Measurements from ENCODE around the gene MT1E. TPM values are rescaled to one million over a fixed set of nuclear protein-coding genes. Genes with fewer than 3 reads are reported as not detected.
"Not testable (repeated sequence)": the region's sequence is repeated elsewhere in the genome, so short reads cannot be mapped to it uniquely, and the experiment has no call there.

MT1E gene
- polyA plus RNA-seq, 6 donors from 2014 or later, result not detected

- not testable (repeated sequence) for H3K4me3 Mint-ChIP-seq; H3K9me3 Mint-ChIP-seq; H3K27ac Mint-ChIP-seq; DNase-seq; ATAC-seq (ENCODE audit: low read depth in 2 of 2); H3K36me3 Mint-ChIP-seq
- peaks cover 66 to 99% (median 94%) of the 10 kb centered on the region in 3 donors for H3K27me3 Mint-ChIP-seq
- H3K4me1 Mint-ChIP-seq, result peaks cover 16 to 26% (median 21%) of the 10 kb centered on the region in 3 donors
These were observed 40.0 kb downstream of the MT1E start for GRCh38 chr16:56665286-56666261.

- Mint-ChIP-seq H3K4me3 (no peak within 1 kb of the TSS), H3K9me3 (no peaks in the 10 kb centered on the region), H3K4me1 (peaks cover 12 to 18% (median 13%) of the 10 kb centered on the region in 3 donors), H3K36me3 (peaks cover 0 to 8% of the 10 kb centered on the region in 2 donors), H3K27ac (no peak within 1 kb of the TSS), H3K27me3 (peaks cover 80 to 99% (median 94%) of the 10 kb centered on the region in 3 donors)
- DNase-seq, result no peak
- ATAC-seq (ENCODE audit: low read depth in 2 of 2), result no peak
These were observed 42.3 kb downstream of the MT1E start, which contains the start of gene MT1G for GRCh38 chr16:56667581-56668571. MT1G (minus strand) TSS chr16:56668065; CDS start chr16:56667993, 72 bp downstream.

GRCh38 chr16:56669005-56669839 lies 43.6 kb downstream of the MT1E start, which contains the start of gene MT1H:
MT1H (plus strand) TSS chr16:56669814; CDS start chr16:56669885, 71 bp downstream.
- Mint-ChIP-seq H3K27me3 (peaks cover 81 to 99% (median 97%) of the 10 kb centered on the region in 3 donors), H3K4me1 (peaks cover 7 to 13% (median 11%) of the 10 kb centered on the region in 3 donors), H3K9me3 (no peaks in the 10 kb centered on the region), H3K36me3 (no peaks in the 10 kb centered on the region), H3K4me3 (peak within 1 kb of the TSS in 1 of 8 donors; percentile 68), H3K27ac (peak within 1 kb of the TSS in 1 of 6 donors; percentile 33)
- no peak for DNase-seq
- ATAC-seq (ENCODE audit: low read depth in 2 of 2), result no peak

GRCh38 chr16:56669840-56670619 lies 44.4 kb downstream of the MT1E start:
- H3K27me3 Mint-ChIP-seq, result peaks cover 79 to 99% (median 97%) of the 10 kb centered on the region in 3 donors
- DNase-seq, result no peak
- no peak for ATAC-seq (ENCODE audit: low read depth in 2 of 2)
- peaks cover 7 to 13% (median 11%) of the 10 kb centered on the region in 3 donors for H3K4me1 Mint-ChIP-seq
- peak overlapping the region in 1 of 8 donors; percentile 68 for H3K4me3 Mint-ChIP-seq
- peak overlapping the region in 1 of 6 donors; percentile 33 for H3K27ac Mint-ChIP-seq
- H3K9me3 Mint-ChIP-seq, result no peaks in the 10 kb centered on the region
- no peaks in the 10 kb centered on the region for H3K36me3 Mint-ChIP-seq

- Mint-ChIP-seq H3K4me3 (no peak overlapping the region), H3K4me1 (peaks cover 11 to 17% (median 15%) of the 10 kb centered on the region in 3 donors), H3K36me3 (peaks cover 0 to 5% of the 10 kb centered on the region in 2 donors), H3K9me3 (peaks cover 0 to 4% (median 0%) of the 10 kb centered on the region in 7 donors), H3K27ac (no peak overlapping the region), H3K27me3 (peaks cover 79 to 99% (median 97%) of the 10 kb centered on the region in 3 donors)
- ATAC-seq (ENCODE audit: low read depth in 2 of 2), result no peak
- DNase-seq, result no peak
These were observed 45.0 kb downstream of the MT1E start for GRCh38 chr16:56670620-56670934.

- ATAC-seq (ENCODE audit: low read depth in 2 of 2); H3K9me3 Mint-ChIP-seq; H3K36me3 Mint-ChIP-seq; H3K4me3 Mint-ChIP-seq; H3K27ac Mint-ChIP-seq; DNase-seq: not testable (repeated sequence)
- Mint-ChIP-seq H3K4me1 (peaks cover 11 to 27% (median 22%) of the 10 kb centered on the region in 3 donors), H3K27me3 (peaks cover 72 to 98% (median 97%) of the 10 kb centered on the region in 3 donors)
These were observed 46.1 kb downstream of the MT1E start for GRCh38 chr16:56671691-56672090.

- not testable (repeated sequence) for H3K4me3 Mint-ChIP-seq; H3K9me3 Mint-ChIP-seq; DNase-seq; H3K27ac Mint-ChIP-seq; H3K36me3 Mint-ChIP-seq; ATAC-seq (ENCODE audit: low read depth in 2 of 2)
- Mint-ChIP-seq H3K27me3 (peaks cover 71 to 98% (median 97%) of the 10 kb centered on the region in 3 donors), H3K4me1 (peaks cover 11 to 28% (median 22%) of the 10 kb centered on the region in 3 donors)
These were observed 46.6 kb downstream of the MT1E start for GRCh38 chr16:56672171-56672570.

- ATAC-seq (ENCODE audit: low read depth in 2 of 2) (no peak), DNase-seq (no peak)
- Mint-ChIP-seq H3K9me3 (peaks cover 0 to 4% (median 0%) of the 10 kb centered on the region in 7 donors), H3K4me3 (no peak overlapping the region), H3K27ac (no peak overlapping the region), H3K36me3 (peaks cover 0 to 7% of the 10 kb centered on the region in 2 donors), H3K27me3 (peaks cover 64 to 98% (median 97%) of the 10 kb centered on the region in 3 donors), H3K4me1 (peaks cover 11 to 28% (median 22%) of the 10 kb centered on the region in 3 donors)
These were observed 47.4 kb downstream of the MT1E start for GRCh38 chr16:56672761-56673536.

- Mint-ChIP-seq H3K36me3 (peaks cover 0 to 7% of the 10 kb centered on the region in 2 donors), H3K27me3 (peaks cover 55 to 88% (median 88%) of the 10 kb centered on the region in 3 donors), H3K27ac (no peak overlapping the region), H3K4me1 (peaks cover 7 to 27% (median 20%) of the 10 kb centered on the region in 3 donors), H3K4me3 (no peak overlapping the region), H3K9me3 (peaks cover 0 to 4% (median 0%) of the 10 kb centered on the region in 7 donors)
- ATAC-seq (ENCODE audit: low read depth in 2 of 2) (peak; percentile 57 to 64), DNase-seq (no peak)
These were observed 48.3 kb downstream of the MT1E start for GRCh38 chr16:56673921-56674320.

- not testable (repeated sequence) for ATAC-seq (ENCODE audit: low read depth in 2 of 2); H3K4me3 Mint-ChIP-seq; H3K27ac Mint-ChIP-seq; H3K9me3 Mint-ChIP-seq; DNase-seq; H3K36me3 Mint-ChIP-seq
- H3K4me1 Mint-ChIP-seq, result peaks cover 7 to 21% (median 16%) of the 10 kb centered on the region in 3 donors
- H3K27me3 Mint-ChIP-seq, result peaks cover 51 to 82% (median 82%) of the 10 kb centered on the region in 3 donors
These were observed 49.0 kb downstream of the MT1E start for GRCh38 chr16:56674570-56674969.

- H3K27me3 Mint-ChIP-seq, result peaks cover 48 to 72% (median 71%) of the 10 kb centered on the region in 3 donors
- no peak overlapping the region for H3K27ac Mint-ChIP-seq
- DNase-seq (no peak), ATAC-seq (ENCODE audit: low read depth in 2 of 2) (peak; percentile 43 to 50)
- H3K4me3 Mint-ChIP-seq, result peak overlapping the region in 4 of 8 donors; percentile 45 to 70 (median 51)
- H3K9me3 Mint-ChIP-seq, result peaks cover 0 to 4% (median 0%) of the 10 kb centered on the region in 7 donors
- peaks cover 0 to 7% of the 10 kb centered on the region in 2 donors for H3K36me3 Mint-ChIP-seq
- peaks cover 5 to 17% (median 14%) of the 10 kb centered on the region in 3 donors for H3K4me1 Mint-ChIP-seq
These were observed 50.2 kb downstream of the MT1E start for GRCh38 chr16:56675685-56676210.
